Limb (tissue), 2 donors: Measurements from ENCODE around the gene MNDA.
A peak's percentile ranks its signal among the peaks of the same experiment; 100 is the strongest.

Source experiments
- DNase-seq, 2 donors: peaks; one replicate each; pipeline ENCODE4 v3.0.0-alpha.2; 2016; ENCODE audit errors: extremely low spot score in 2 of 2

The MNDA gene

DNA sequence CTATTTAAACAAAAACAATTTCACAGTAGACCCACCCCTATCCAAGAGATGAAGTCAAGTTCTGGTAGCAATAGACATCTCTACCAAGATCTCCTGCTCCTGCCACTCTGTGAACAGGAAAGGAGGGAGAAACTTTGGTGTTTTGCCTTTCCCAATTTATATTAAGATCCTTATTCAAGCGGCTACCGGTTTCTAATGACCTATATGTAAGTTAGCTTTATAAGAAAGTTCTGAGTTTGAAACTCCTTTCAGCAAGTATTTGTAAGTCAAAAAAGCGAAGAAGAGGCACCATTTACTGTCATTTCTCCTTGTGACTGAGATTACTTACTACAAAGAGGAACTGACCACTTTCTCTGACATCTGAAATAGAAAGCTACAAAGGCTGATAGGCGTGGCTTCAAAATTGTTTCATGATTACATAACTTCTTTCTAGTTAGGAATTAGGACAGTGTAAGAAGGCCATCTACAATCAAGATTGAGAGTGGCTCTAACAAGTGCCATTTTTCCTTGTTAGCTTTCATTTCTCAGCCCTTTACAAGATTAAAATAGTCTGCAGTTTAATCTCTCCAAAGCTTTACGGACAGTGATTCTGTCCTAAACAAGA lies at the start of gene MNDA:
TSS of gene MNDA (plus strand) at position 448 of the 604 bp plus-strand sequence. CDS start 10,803 bp downstream, outside the sequence.
- DNase-seq: no peak

DNA sequence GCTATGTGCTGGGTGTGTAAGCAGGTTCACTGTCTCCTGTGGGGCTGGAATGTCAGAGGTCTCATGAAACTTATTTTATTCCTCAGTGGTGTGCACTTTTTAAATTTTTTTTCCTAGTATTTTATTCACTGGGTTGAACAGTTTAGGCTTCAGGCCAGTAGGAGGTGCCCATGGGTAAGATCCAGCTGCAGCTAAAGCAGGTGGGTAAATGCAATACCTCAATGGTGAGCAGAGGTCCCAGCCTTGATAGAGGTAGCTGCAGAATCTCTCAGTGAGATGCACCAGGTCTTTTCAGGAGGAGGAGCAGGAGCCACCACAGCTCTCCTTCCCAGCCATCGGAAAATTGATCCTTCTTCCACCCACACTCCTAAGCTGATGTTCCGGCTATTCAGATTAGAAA lies 37.5 kb upstream of the MNDA start:
- DNase-seq: no peak

DNA sequence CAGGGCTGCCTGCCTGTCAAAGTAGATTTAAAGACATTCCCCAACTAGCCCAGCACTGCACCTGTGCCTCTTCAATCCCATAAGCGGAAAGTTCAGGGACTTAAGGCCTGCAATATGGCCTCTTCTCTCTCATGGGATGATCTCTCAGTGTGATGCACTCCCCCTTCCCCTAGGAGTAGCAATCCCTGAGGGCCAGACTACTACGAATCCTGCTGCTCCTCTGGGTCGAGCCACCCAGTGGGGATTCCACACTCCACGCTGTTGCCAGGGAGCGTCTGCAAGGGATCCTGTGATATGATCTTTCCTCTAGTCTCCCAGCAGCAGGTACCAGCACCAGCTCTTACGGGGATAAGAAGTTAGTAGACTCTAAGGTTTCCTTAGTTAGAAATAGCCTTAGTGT lies 36.9 kb upstream of the MNDA start:
- no peak for DNase-seq

DNA sequence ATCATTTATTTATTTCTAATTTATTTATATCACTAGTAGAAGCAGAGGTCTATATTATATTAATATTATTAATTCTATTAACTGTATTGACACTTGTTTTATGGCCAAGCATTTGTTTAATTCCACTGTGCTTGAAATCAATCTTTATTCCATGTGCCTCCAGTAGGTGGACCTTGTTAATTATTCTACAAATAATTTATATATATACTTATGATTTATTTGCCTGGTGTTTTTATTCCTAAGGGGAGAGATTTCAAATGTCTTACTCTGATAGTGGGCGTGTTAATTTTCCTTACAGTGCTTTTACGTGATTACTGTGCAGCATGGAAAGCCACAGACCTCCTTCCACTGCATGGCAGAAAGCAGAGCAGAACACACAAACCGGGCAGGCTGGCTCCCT lies 32.6 kb upstream of the MNDA start:
- DNase-seq: no peak

DNA sequence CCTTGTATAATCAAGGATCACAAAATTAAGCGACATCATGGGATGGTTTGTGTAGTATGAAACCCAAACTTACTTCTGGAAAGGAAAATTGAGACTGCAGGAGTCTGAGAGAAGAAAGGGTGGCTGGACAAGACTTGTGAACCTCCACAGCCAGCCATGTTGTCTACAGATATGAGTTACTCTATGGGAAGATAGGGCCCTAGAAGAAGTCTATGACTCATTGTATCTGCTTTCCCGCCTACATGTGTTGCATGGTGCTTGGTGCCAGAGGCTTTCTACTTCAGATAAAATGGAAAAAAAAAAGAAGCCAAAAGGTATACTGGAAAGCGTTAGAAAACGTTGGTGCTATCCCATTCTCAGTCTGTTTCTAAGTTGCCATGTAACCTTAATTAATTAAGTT lies 31.5 kb upstream of the MNDA start:
- DNase-seq: no peak

DNA sequence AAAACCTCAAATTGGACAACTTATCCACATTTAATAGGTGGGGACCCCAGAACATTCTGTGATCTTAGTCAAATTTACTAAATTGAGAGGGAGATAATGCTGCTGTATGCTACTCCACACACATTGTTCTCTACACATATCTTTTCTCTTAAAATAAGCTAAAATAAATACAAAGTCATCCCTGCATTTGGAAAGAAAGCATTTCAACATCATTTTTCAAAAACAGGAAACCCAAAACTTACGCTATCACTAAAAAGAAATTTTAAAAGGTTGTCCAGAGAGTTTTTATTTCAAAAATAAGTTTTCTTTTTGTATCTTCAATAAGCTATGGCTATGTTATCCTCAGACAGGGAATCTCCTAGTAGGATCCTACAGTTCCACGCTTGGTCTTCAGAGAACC lies 30.6 kb upstream of the MNDA start:
- DNase-seq: no peak

DNA sequence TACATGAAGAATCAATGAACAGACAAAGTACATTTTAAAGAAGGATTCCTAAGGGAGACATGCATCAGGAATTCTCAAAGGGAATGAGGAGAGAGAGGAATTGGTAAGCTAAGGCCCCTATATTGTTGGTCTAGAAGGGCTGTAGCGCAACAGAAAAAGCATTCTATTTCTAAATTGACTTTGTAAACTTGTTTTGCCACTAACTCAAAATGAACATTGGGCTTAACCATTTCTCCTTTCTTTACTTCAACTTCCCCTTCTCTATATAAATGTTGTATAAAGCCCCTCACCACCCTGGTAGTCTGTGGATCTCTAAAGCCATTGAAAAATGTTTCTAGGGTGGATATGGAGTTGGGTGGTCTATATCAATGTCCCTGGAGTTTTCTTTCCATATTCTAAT lies 29.8 kb upstream of the MNDA start:
- DNase-seq: no peak

DNA sequence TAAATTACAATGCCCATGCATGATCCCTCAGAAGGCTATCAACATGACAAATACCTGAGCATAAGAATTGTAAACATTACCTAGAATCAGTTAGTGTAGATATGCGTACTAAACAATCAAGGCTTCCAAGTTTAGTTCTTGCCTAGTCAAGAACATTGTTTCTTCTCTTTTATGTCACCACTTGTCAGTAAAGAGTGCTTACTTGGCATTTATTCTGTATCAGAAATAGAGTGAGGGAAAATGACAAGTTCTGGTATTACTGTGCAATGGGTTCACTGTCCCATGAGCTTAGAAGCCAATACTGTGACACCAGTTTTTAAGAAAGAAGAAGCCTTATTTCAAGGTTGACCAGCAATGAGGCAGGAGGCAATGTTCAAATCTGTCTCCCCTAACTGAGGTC lies 27.5 kb upstream of the MNDA start:
- DNase-seq: no peak

DNA sequence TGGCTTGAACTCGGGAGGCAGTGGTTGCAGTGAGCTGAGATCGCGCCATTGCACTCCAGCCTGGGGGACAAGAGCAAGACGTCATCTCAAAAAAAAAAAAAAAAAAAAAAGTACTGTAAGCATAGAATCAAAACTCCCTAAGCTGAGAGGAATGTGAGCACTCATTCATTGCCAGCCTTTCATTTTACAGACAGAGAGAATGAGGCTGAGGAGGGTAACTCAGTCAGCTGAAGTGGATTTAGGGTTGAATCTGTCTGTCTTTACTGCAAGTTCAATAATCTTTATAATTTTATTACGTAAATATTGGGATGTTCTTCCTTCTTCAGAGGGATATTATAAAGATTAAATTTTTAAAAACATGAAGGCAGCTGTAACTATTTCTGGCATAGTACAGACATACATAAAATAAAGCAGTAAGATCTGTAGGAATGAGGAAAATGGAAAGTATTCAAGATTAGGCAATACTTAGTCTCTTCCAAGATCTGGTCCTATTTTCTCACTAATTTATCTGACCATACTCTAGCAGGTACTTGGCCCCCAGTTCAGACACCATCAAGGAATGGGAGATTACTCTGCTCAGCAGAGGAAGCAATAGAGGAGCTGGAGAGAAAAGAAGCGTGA lies 24.1 kb upstream of the MNDA start:
- DNase-seq: peak in 1 of 2 donors; percentile 2

DNA sequence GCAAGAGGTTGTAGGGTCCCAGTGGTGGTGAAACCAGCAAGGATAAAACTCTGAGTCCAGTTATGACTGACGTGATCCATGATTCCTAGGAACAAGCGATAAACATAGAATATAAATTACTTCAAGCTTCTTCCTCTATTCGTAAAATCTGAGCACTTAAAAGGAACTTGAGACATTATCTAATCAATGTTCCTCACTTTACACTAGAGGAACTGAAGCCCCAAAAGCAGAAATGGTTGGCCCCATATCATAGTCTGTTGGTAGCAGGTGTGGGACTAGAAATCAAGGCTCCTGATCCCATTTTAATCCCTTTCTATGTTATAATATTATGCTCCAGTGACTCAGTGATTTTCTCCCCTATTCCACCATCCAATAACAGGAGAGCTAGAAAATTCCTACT lies 21.9 kb upstream of the MNDA start:
- DNase-seq: no peak

DNA sequence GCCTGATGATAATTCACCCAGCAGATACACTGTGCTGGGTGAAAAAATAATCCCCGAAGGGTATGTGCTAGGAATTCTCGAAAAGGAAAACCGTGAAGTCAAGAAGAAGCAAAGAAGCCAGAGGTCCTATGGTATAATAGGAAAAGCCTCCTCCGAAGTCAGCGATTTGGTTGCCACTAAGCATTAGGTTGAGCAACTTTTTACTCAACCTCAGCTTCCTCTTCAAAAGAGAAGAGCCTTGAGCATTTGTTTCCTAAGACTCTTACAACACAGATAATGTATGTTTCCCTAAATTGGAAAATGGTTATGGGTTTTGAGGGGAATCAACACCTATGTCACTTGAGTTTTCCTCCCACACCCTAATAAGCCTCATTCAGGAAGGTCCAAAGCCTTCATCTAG lies 21.3 kb upstream of the MNDA start:
- DNase-seq: no peak

DNA sequence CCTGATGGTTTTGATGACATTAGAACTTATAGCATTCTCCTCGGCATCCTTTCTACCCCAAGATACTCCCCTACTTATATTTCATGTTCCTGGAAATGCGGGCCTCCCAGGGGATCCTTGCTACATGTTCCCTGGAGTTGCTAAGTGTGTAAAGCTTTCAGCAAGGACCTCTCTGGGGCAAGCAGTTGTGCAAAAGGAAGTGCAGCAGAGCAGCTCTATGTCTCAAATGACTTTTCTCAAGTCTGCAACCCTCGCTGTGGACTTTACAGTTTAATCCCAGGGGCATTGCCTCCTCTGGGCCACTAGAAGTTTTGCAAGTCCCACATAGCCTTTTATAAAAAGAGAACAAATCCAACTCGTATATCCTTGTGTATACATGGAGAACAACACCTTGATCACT lies 20.8 kb upstream of the MNDA start:
- DNase-seq: no peak

DNA sequence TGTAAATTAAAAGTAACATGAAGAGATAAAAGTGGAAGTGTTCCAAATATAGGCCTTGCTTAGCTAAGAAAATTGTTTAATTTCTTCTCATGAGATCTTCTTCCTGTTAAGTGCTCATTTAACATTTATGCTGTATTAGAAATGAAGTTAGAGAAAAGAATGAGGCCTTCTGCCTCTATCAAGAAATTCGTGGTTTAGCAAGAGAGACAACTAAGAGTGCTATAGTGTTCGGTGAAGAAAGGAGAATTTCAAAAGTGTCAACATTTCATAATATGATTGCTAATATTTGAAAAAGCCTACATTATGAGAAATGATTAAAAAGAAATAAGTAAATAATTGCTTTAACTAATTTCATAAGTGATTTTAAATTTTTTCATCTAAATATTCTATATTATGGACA lies 18.8 kb upstream of the MNDA start:
- no peak for DNase-seq

DNA sequence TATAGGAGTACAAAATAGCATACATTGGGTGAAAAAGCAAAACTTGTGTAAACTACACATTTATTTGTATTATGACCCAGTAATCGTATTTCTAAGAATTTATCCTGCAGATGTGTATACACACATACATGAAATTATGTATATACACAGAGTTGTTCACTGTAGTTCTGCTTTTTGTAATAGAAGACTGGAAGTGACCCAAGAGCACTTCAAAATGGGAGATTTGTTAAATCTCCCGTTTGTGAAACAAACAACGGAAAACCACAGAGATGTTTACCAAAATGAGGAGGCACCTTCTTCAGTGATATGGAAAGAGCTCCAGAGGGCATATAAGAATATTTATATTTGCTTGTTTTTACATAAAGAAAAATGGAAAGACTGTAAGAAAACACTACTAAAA lies 18.0 kb upstream of the MNDA start:
- DNase-seq: no peak

DNA sequence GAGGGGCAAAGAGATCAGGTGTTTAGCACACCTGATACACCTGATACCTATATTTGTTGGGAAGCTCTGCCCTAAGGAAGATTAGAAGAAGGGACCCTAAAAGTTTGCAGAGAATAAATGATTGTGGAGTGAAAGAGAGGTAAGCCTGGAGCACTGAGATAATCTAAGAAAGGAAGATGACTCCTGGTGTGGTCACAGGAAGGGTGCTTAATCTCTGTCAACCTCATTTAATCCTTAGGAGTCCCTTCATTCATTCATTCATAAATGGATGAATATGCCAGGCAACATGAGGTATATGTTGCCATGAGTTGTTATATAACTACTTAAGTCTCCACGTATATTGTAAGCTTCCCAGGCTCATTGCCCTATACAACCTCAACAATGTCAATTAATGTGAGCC lies 16.2 kb upstream of the MNDA start:
- no peak for DNase-seq

DNA sequence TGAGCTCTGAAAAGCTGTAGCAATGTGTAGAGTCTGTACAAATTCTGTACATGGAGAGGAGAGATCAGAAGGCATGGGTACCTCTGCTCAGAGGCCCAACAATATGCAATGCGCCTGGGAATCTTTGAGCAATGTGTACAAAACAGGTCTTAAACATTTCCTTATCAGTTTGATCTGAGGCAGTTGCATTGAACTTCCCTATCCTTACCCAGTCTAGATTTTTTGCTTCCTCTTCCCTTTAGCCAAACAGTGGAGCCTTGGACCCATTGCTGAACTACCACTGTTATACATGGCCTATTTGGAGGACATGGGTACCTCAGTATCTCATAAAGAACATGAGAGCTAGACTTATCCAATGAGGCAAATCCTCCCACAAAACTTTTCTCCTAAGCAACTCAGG lies 12.6 kb upstream of the MNDA start:
- no peak for DNase-seq

DNA sequence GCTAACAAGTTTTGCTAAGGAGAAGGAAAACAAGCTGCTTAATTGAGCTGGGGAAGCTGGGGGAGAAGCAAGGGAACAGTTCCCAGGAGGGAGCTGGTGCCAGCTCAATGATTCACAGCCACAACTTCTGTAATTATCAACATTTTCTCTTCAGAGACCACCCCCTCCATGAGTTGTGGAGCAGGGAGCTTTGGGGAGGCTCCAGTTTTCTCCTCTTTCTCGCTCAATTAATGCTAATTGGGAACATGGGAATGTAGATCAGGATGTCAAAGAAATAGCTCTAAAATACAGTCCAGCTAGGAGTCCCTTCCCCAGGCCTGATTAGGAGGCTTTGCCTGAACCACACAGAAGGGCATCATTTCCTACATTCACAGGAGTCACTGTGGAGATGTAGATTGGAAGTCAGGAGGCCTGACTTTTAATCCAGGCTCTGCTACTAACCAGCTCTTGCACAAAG lies 12.1 kb upstream of the MNDA start:
- DNase-seq: no peak

DNA sequence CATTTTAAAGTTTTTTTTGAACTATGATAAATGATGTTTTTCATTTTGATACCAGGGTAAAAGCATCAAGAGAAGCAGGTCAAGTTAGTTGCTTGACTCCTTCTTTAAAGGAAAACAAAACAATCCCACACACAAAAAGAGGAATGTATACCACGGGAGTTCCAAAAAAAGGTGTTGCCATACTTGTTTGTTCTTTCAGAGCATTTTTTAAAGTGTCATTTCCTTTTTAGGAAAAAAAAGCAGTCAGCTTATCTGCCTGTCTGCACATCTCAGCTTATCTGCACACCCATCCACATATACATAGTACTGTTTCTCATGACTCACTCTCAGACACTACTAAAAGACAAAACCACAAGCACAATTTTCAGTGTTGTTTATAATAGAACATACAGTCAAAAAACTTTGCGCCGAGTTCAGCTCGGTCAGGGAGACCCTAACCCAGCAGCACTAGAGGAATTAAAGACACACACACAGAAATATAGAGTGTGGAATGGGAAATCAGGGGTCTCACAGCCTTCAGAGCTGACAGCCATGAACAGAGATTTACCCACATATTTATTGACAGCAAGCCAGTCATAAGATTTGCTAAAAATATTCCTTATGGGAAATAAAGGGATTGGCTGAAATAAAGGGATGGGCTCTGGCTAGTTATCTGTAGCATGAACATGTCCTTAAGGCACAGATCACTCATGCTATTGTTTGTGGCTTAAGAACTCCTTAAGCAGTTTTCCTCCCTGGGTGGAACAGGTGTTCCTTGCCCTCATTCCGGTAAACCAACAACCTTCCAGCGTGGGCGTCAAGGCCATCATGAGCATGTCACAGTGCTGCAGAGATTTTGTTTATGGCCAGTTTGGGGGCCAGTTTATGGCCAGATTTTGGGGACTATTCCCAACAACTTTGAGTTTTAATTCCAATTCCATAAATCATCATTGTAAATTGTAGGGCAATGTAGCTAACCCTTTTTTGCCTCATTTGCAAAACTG lies 11.4 kb upstream of the MNDA start:
- DNase-seq: no peak

DNA sequence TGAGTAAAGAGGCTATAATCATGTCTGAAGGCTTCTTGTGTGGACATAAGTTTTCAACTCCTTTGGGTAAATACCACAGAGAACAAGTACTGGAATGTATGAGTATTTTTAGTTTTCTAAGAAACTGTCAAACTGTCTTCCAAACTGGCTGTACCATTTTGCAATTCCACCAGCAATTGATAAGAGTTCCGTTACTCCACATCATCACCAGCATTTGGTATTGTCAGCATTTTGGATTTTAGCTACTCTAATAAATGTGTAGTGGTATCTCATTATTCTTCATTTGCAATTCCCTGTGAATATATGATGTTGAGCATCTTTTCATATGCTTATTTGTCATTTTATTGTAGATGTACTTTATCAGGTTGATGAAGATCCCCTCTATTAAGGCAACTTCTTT lies 9.4 kb upstream of the MNDA start:
- DNase-seq: no peak

DNA sequence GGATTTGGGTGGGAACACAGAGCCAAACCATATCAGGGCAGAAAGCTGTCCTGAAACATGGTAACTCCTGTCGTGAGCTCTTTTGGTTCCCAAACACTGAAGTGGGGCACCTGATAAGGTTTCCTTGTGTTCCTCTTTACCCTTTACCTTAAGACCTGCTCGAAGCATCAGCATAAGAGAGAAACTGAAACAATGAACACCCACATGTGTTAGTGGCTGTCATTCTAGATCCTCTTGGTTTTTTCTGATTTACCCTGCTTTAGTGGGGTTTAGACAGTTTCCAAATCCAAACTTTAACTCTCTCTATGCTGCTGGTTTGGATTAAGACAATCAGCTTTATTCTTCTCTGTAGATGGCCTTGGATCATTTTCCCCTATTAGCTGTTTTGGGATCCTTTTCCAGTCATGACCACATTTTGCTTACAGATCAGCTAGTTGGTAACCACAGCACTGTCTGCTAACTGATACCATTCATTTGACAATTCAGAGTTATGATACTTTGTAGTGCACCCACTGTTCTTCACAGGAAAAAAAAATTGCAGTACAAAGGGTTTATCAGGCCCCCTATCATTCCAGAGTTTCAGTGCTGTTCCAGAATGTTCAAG lies 975 bp upstream of the MNDA start:
- DNase-seq: no peak

DNA sequence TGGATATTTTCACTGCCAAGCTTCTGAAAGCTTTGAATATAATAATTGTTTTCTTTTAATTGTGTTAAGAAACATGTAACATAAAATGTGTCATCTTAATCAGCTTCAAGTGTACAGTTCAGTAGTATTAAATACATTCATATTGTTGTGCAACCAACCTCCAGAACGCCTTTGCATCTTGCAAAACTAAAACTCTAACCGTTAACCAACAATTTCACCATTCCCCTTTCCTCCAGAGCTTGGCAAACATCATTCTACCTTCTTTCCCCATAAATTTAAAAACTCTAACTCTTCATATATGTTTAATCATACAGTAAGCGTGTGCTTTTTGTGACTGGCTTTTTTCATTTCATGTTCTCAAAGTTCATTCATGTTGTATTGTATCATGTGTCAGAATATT lies 2.1 kb downstream of the MNDA start:
- no peak for DNase-seq

DNA sequence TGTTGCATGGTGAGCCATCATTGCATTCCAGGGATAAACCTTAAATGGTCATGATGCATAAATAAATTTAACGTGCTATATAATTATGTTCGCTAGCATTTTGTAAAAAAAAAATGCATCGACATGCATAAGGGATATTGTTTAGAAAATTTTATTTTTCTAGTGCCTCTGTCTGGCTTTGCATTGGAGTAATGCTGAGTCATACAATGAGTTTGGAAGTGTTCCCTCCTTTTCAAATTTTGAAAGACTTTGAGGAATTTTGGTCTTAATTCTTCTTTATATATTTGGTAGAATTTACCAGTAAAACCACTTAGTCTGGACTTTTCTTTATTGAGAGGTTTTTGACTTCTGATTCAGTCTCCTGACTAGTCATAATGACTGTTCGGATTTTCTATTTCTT lies 4.9 kb downstream of the MNDA start:
- DNase-seq: no peak
